Keratinocyte (primary cell): ENCODE measurements around the gene WWC2. TPM values are rescaled to one million over a fixed set of nuclear protein-coding genes. Genes with fewer than 3 reads are reported as not detected.

Experiments
- DNase-seq: peaks from one replicate; pipeline ENCODE4 v3.0.0-alpha.2; 2011; ENCODE audit warnings: low read depth, missing footprints, low spot score
- FAIRE-seq: peaks from 2 replicates; lab custom pipeline; 2011; peaks lifted over from hg19 to GRCh38; lab: Jason Lieb, UNC
- H2AFZ ChIP-seq: 2 replicates; pipeline ENCODE4 v1.6.0; 2012; ENCODE audit warnings: low read length, control low read depth, inconsistent platforms; ENCODE audit not compliant: control insufficient read depth
- H3K27ac ChIP-seq: 2 replicates; pipeline ENCODE4 v1.5.1; 2011; ENCODE audit warnings: low read length; ENCODE audit not compliant: control insufficient read depth, insufficient read depth
- H3K27me3 ChIP-seq: 3 replicates; pipeline ENCODE4 v1.6.0; 2011; ENCODE audit warnings: low read length; ENCODE audit not compliant: control insufficient read depth, insufficient read depth; ENCODE audit errors: extremely low read depth
- H3K36me3 ChIP-seq, 2 experiments: 2 replicates in 1 of 2; 3 replicates in 1 of 2; pipeline ENCODE4 v1.5.1; 2011; ENCODE audit warnings: low read length in 2 of 2, mild to moderate bottlenecking in 1 of 2; ENCODE audit not compliant: control insufficient read depth in 2 of 2, insufficient read depth in 2 of 2; ENCODE audit errors: extremely low read depth in 1 of 2
- H3K4me1 ChIP-seq: 3 replicates; pipeline ENCODE4 v1.5.1; 2011; ENCODE audit warnings: low read length; ENCODE audit not compliant: control insufficient read depth, insufficient read depth; ENCODE audit errors: extremely low read depth
- H3K4me2 ChIP-seq: 3 replicates; pipeline ENCODE4 v1.6.0; 2011; ENCODE audit warnings: low read depth, low read length; ENCODE audit not compliant: control insufficient read depth, insufficient read depth; ENCODE audit errors: extremely low read depth
- H3K4me3 ChIP-seq, 3 experiments: fragments of 200-600 bp in 1 of 3; sonication (generic) in 1 of 3; 2 replicates in 2 of 3; 3 replicates in 1 of 3; pipeline ENCODE4 v1.5.1; 2011 to 2016; ENCODE audit warnings: low read length in 3 of 3, mild to moderate bottlenecking in 3 of 3, control low read depth in 2 of 3, inconsistent platforms in 1 of 3, low read depth in 1 of 3, mixed read lengths in 1 of 3, mixed run types in 1 of 3, moderate library complexity in 1 of 3; ENCODE audit not compliant: control insufficient read depth in 2 of 3, insufficient read depth in 2 of 3; ENCODE audit errors: extremely low read depth in 1 of 3
- H3K79me2 ChIP-seq: 2 replicates; pipeline ENCODE4 v1.6.0; 2012; ENCODE audit warnings: low read length; ENCODE audit not compliant: control insufficient read depth, insufficient read depth
- H3K9ac ChIP-seq: 3 replicates; pipeline ENCODE4 v1.6.0; 2011; ENCODE audit warnings: low read length; ENCODE audit not compliant: control insufficient read depth, insufficient read depth; ENCODE audit errors: extremely low read depth
- H3K9me1 ChIP-seq: 3 replicates; pipeline ENCODE4 v1.6.0; 2011; ENCODE audit warnings: low read length; ENCODE audit not compliant: control insufficient read depth, insufficient read depth; ENCODE audit errors: extremely low read depth
- H3K9me3 ChIP-seq: 2 replicates; pipeline ENCODE4 v1.5.1; 2012; ENCODE audit warnings: low read depth, low read length; ENCODE audit not compliant: control insufficient read depth
- H4K20me1 ChIP-seq: 3 replicates; pipeline ENCODE4 v1.6.0; 2011; ENCODE audit warnings: low read length; ENCODE audit not compliant: control insufficient read depth, insufficient read depth; ENCODE audit errors: extremely low read depth
- CTCF ChIP-seq, 3 experiments: IDR thresholded peaks in 1 of 3; conservative IDR thresholded peaks in 1 of 3; optimal IDR thresholded peaks in 1 of 3; 2 replicates in 2 of 3; 3 replicates in 1 of 3; pipeline versions ENCODE3 to v1.5.1; 2011; ENCODE audit warnings: low read length in 3 of 3, mild to moderate bottlenecking in 3 of 3, moderate library complexity in 2 of 3, control low read depth in 1 of 3, inconsistent platforms in 1 of 3; ENCODE audit not compliant: insufficient read depth in 2 of 3; ENCODE audit errors: extremely low read depth in 1 of 3
- EZH2 ChIP-seq: IDR thresholded peaks from one replicate; pipeline ENCODE4 v1.6.1; 2012; ENCODE audit warnings: inconsistent platforms, mild to moderate bottlenecking, low read length, moderate library complexity
- dilution Hi-C: fragments of 300-500 bp; cut with MboI; formaldehyde crosslinking; loops from one replicate; pipeline ENCODE4 v1.7.0; 2020; ENCODE audit warnings: low sequenced_read_pairs; ENCODE audit not compliant: extremely low pct_ligation_motif_present
- polyA plus RNA-seq, 5 experiments: library from polyadenylated mRNA; depleted of rRNA in 3 of 5; stranded (reverse) in 3 of 5; stranded (forward) in 1 of 5; unstranded in 1 of 5; fragments of >200 nt; gene quantifications; 1 replicate in 1 of 5; 2 replicates in 3 of 5; 3 replicates in 1 of 5; pipeline versions ENCODE4 v1.2.1 to v1.2.3, GENCODE V29; 2011 to 2012; ENCODE audit warnings: missing spikeins in 2 of 5, low read depth in 1 of 5, low replicate concordance in 1 of 5

The WWC2 gene
- polyA plus RNA-seq, 1 donor (not counting 4 experiments of a cell fraction or from before 2014, with no cell fraction given), result 15.4 TPM

- Histone ChIP-seq H3K4me2 (no peak overlapping the region), H3K79me2 (no peaks in the 10 kb centered on the region), H3K36me3 (peaks cover 11 to 17% of the 10 kb centered on the region in 2 experiments), H3K27ac (no peak overlapping the region), H3K9ac (no peak overlapping the region), H3K4me1 (no peaks in the 10 kb centered on the region), H3K9me1 (no peaks in the 10 kb centered on the region), H3K27me3 (no peaks in the 10 kb centered on the region), H2AFZ (no peak overlapping the region), H3K4me3 (no peak overlapping the region), H3K9me3 (no peaks in the 10 kb centered on the region), H4K20me1 (peaks cover 4% of the 10 kb centered on the region)
- DNase-seq, result no peak
- TF ChIP-seq CTCF (optimal IDR thresholded peaks at IDR 0.05 in 1 of 3, IDR thresholded peaks at IDR 0.05 in 1 of 3, conservative IDR thresholded peaks at IDR 0.05 in 1 of 3; ENCODE audit: extremely low read depth in 1 of 3, insufficient read depth in 2 of 3, low read length in 3 of 3) (no peak), EZH2 (no peak)
- dilution Hi-C loops, result loop anchor here (25.0 kb wide), 1 partner anchor 323 kb away; no protein-coding TSS in a partner anchor
- FAIRE-seq, result no peak
Observed at GRCh38 chr4:183260491-183261151, 161.6 kb downstream of the WWC2 start.

GRCh38 chr4:183261953-183262775, 163.1 kb downstream of the WWC2 start:
- Histone ChIP-seq H3K27ac (no peak overlapping the region), H3K4me2 (no peak overlapping the region), H3K36me3 (peaks cover 14 to 22% of the 10 kb centered on the region in 2 experiments), H3K4me1 (no peaks in the 10 kb centered on the region), H3K9me1 (no peaks in the 10 kb centered on the region), H3K79me2 (no peaks in the 10 kb centered on the region), H3K9me3 (no peaks in the 10 kb centered on the region), H3K4me3 (no peak overlapping the region), H3K27me3 (no peaks in the 10 kb centered on the region), H2AFZ (no peak overlapping the region), H3K9ac (no peak overlapping the region), H4K20me1 (peaks cover 4% of the 10 kb centered on the region)
- DNase-seq, result peak; percentile 33
- TF ChIP-seq EZH2 (no peak), CTCF (optimal IDR thresholded peaks at IDR 0.05 in 1 of 3, IDR thresholded peaks at IDR 0.05 in 1 of 3, conservative IDR thresholded peaks at IDR 0.05 in 1 of 3; ENCODE audit: extremely low read depth in 1 of 3, insufficient read depth in 2 of 3, low read length in 3 of 3) (peak; percentile 75 to 90 (median 82))
- FAIRE-seq, result peak; percentile 83
- dilution Hi-C loops, result loop anchor here (25.0 kb wide), 1 partner anchor 325 kb away; no protein-coding TSS in a partner anchor
